ENCODE data around the gene PTPRD.

DNA sequence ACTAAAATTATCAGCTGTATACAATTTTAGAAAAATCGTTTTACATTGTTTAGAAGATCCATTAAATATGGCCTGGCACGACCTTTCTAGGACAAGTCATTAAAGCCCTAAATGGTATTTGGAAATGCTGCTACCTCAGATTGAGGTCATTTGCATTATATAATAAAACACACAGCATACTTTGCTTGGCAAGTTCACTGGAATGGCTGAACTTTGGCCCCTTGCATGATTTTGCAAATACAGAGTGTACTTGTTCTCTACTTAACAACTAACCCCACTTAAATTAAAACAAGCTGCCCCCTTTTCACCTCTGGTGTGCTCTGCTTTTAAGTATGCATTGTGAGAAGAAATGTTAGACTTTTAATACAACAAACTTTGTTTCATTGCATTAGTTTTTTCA lies 860.1 kb downstream of the PTPRD start:
- TF ChIP-seq POLR2A (IDR thresholded peaks at IDR 0.05; ENCODE audit: low read depth, low read length) (no peak), CTCF (conservative IDR thresholded peaks at IDR 0.05; ENCODE audit: low read depth, low read length) (no peak), RFX5 (IDR thresholded peaks at IDR 0.05; ENCODE audit: low read depth, low read length) (no peak), RAD21 (IDR thresholded peaks at IDR 0.05; ENCODE audit: low read length) (no peak), FOS (IDR thresholded peaks at IDR 0.05; ENCODE audit: low read depth, low read length) (no peak), MXI1 (IDR thresholded peaks at IDR 0.05; ENCODE audit: borderline replicate concordance, low read depth, low read length) (no peak), MAFK (IDR thresholded peaks at IDR 0.05; ENCODE audit: low read depth, low read length) (no peak)
